Epithelial cell of esophagus (primary cell): ENCODE measurements around the gene RFPL4AL1.
"Not testable (repeated sequence)": the region's sequence is repeated elsewhere in the genome, so short reads cannot be mapped to it uniquely, and the experiment has no call there.

Experiments used
- DNase-seq: peaks from one replicate; pipeline ENCODE4 v3.0.0; 2010; ENCODE audit warnings: low read depth
- H3K4me3 ChIP-seq: 2 replicates; pipeline ENCODE4 v1.5.1; 2011; ENCODE audit warnings: mild to moderate bottlenecking, low read length, control low read depth
- CTCF ChIP-seq: IDR thresholded peaks from 2 replicates; pipeline ENCODE4 v1.5.1; 2011; ENCODE audit warnings: low read depth, mild to moderate bottlenecking, low read length, control low read depth, inconsistent platforms; ENCODE audit not compliant: insufficient read depth; ENCODE audit errors: missing control alignments

The RFPL4AL1 gene

GRCh38 chr19:55768818-55769217 lies at the start of gene RFPL4AL1:
Gene RFPL4AL1, plus strand, starts transcription at chr19:55769118. Its CDS starts 2,687 bp downstream, at chr19:55771805.
- not testable (repeated sequence) for DNase-seq, H3K4me3 ChIP-seq

GRCh38 chr19:55720214-55720746 lies 48.6 kb upstream of the RFPL4AL1 start:
- TF ChIP-seq CTCF: no peak
- no peak overlapping the region for H3K4me3 ChIP-seq
- no peak for DNase-seq

- DNase-seq: no peak
- H3K4me3 ChIP-seq: no peak overlapping the region
- no peak for TF ChIP-seq CTCF
These were observed 48.1 kb upstream of the RFPL4AL1 start for GRCh38 chr19:55720801-55721200.

GRCh38 chr19:55723491-55723890 lies 45.4 kb upstream of the RFPL4AL1 start:
- DNase-seq: no peak
- no peak overlapping the region for H3K4me3 ChIP-seq
- TF ChIP-seq CTCF: no peak

GRCh38 chr19:55730378-55730777 lies 38.5 kb upstream of the RFPL4AL1 start:
- not testable (repeated sequence) for H3K4me3 ChIP-seq, DNase-seq

GRCh38 chr19:55738302-55738701 lies 30.6 kb upstream of the RFPL4AL1 start, which contains the start of gene NLRP9:
Gene NLRP9, minus strand, starts transcription at chr19:55738402. Its CDS starts 28 bp downstream, at chr19:55738374.
- DNase-seq: no peak
- no peak within 1 kb of the TSS for H3K4me3 ChIP-seq
- TF ChIP-seq CTCF: no peak

- H3K4me3 ChIP-seq: no peak overlapping the region
- no peak for DNase-seq
- TF ChIP-seq CTCF: no peak
These were observed 18.2 kb upstream of the RFPL4AL1 start for GRCh38 chr19:55750715-55751114.

- DNase-seq: no peak
- no peak overlapping the region for H3K4me3 ChIP-seq
- TF ChIP-seq CTCF: no peak
These were observed 15.5 kb upstream of the RFPL4AL1 start for GRCh38 chr19:55753401-55753800.

GRCh38 chr19:55756808-55757207 lies 12.1 kb upstream of the RFPL4AL1 start:
- H3K4me3 ChIP-seq, DNase-seq: not testable (repeated sequence)

GRCh38 chr19:55758797-55759196 lies 10.1 kb upstream of the RFPL4AL1 start, which contains the start of gene RFPL4A:
Gene RFPL4A, plus strand, starts transcription at chr19:55759097. Its CDS starts 2,704 bp downstream, at chr19:55761801.
- not testable (repeated sequence) for H3K4me3 ChIP-seq, DNase-seq
